HCT116 (cell line): ENCODE measurements around the gene COQ3. TPM values are rescaled to one million over a fixed set of nuclear protein-coding genes. Genes with fewer than 3 reads are reported as not detected.

Experiments used
- ATAC-seq: fragments of 200-7000 bp; cut with Tn5 transposase; 2 replicates; pipeline ENCODE4 v1.9.1; 2020; ENCODE audit warnings: mild to moderate bottlenecking, moderate library complexity
- BruUV-seq: library from RNA; stranded (reverse); fragments of 400-500 nt; replicated peaks from 2 replicates; lab custom pipeline; 2021; lab: Mats Ljungman, UMichigan
- CTCF ChIA-PET: fragments of 300-600 bp; sonication (Branson Sonifier 250); formaldehyde crosslinking; loops from one replicate; lab custom pipeline; 2021; ENCODE audit warnings: antibody characterized with exemption; lab: Charles Lee
- POLR2A ChIA-PET: fragments of 300-600, 350-600 bp; sonication (Branson Sonifier 250); formaldehyde crosslinking; loops from one replicate; lab custom pipeline; 2021; ENCODE audit warnings: antibody characterized with exemption; lab: Charles Lee
- RAD21 ChIA-PET, 2 experiments: fragments of 300-600 bp; sonication (Branson Sonifier 250); formaldehyde crosslinking; loops; one replicate each; lab custom pipeline; 2023; ENCODE audit warnings: low total read pairs in 2 of 2; ENCODE audit not compliant: uncharacterized antibody in 2 of 2, unreplicated experiment in 2 of 2, low non-redundant PET in 1 of 2; lab: Charles Lee
- DNase-seq: peaks from one replicate; pipeline ENCODE4 v3.0.0-alpha.2; 2010; ENCODE audit warnings: low read depth, low spot score
- H2AFZ ChIP-seq: fragments of 200-600 bp; shearing (Covaris generic), sonication (generic); 2 replicates; pipeline ENCODE4 v1.6.1; 2017; ENCODE audit warnings: low read depth, mixed run types, mixed read lengths, antibody characterized with exemption, low read length; ENCODE audit not compliant: poor library complexity, severe bottlenecking
- H3K27ac ChIP-seq: 2 replicates; pipeline ENCODE4 v1.5.1; 2012; ENCODE audit warnings: low read depth, low read length
- H3K27me3 ChIP-seq: fragments of 200-600 bp; sonication (generic); 2 replicates; pipeline ENCODE4 v1.6.1; 2016; ENCODE audit warnings: mixed run types, low read length, mixed read lengths; ENCODE audit not compliant: insufficient read depth
- H3K36me3 ChIP-seq, 2 experiments: fragments of 200-500 bp in 1 of 2; fragments of 200-600 bp in 1 of 2; sonication (Bioruptor generic) in 1 of 2; sonication (generic) in 1 of 2; 2 replicates each; pipeline versions ENCODE4 v1.5.1 to v1.6.1; 2014 to 2016; ENCODE audit warnings: low read length in 2 of 2, inconsistent platforms in 1 of 2, mixed read lengths in 1 of 2, mixed run types in 1 of 2; ENCODE audit not compliant: insufficient read depth in 2 of 2, control insufficient read depth in 1 of 2
- H3K4me1 ChIP-seq, 2 experiments: fragments of 200-600 bp in 1 of 2; sonication (generic) in 1 of 2; 2 replicates each; pipeline versions ENCODE4 v1.5.1 to v1.6.1; 2012 to 2017; ENCODE audit warnings: low read length in 2 of 2, inconsistent platforms in 1 of 2, mild to moderate bottlenecking in 1 of 2, mixed read lengths in 1 of 2, mixed run types in 1 of 2, moderate library complexity in 1 of 2; ENCODE audit not compliant: insufficient read depth in 2 of 2, control insufficient read depth in 1 of 2
- H3K4me2 ChIP-seq: fragments of 200-600 bp; sonication (generic); 2 replicates; pipeline ENCODE4 v1.6.1; 2017; ENCODE audit warnings: mixed run types, low read length, mixed read lengths
- H3K4me3 ChIP-seq, 2 experiments: fragments of 200-600 bp in 1 of 2; sonication (generic) in 1 of 2; replicated peaks in 1 of 2; 2 replicates each; pipeline ENCODE4 v1.5.1; 2011 to 2016; ENCODE audit warnings: low read length in 2 of 2, control low read depth in 1 of 2, low read depth in 1 of 2, mild to moderate bottlenecking in 1 of 2, mixed read lengths in 1 of 2, mixed run types in 1 of 2
- H3K79me2 ChIP-seq: fragments of 200-600 bp; sonication (generic); 2 replicates; pipeline ENCODE4 v1.6.1; 2017; ENCODE audit warnings: mild to moderate bottlenecking, mixed run types, low read length, moderate library complexity, mixed read lengths; ENCODE audit not compliant: insufficient read depth
- H3K9ac ChIP-seq: fragments of 200-600 bp; sonication (generic); 2 replicates; pipeline ENCODE4 v1.6.1; 2016; ENCODE audit warnings: low read length, mixed read lengths
- H3K9me2 ChIP-seq: fragments of 200-600 bp; sonication (generic), shearing (Covaris generic); 2 replicates; pipeline ENCODE4 v1.6.1; 2017; ENCODE audit warnings: mixed run types, mild to moderate bottlenecking, moderate library complexity; ENCODE audit not compliant: insufficient read depth
- H3K9me3 ChIP-seq, 2 experiments: fragments of 200-500 bp in 1 of 2; fragments of 200-600 bp in 1 of 2; sonication (Bioruptor generic) in 1 of 2; sonication (generic) in 1 of 2; 2 replicates each; pipeline ENCODE4 v1.6.1; 2014 to 2017; ENCODE audit warnings: low read length in 2 of 2, mixed read lengths in 2 of 2, inconsistent platforms in 1 of 2, low read depth in 1 of 2, mild to moderate bottlenecking in 1 of 2, mixed run types in 1 of 2, moderate library complexity in 1 of 2; ENCODE audit not compliant: control insufficient read depth in 1 of 2, insufficient read depth in 1 of 2
- H4K20me1 ChIP-seq: fragments of 200-600 bp; sonication (generic), shearing (Covaris generic); 2 replicates; pipeline ENCODE4 v1.6.1; 2017; ENCODE audit warnings: mixed run types, mild to moderate bottlenecking, moderate library complexity; ENCODE audit not compliant: insufficient read depth
- ATF3 ChIP-seq: IDR thresholded peaks from 2 replicates; pipeline ENCODE4 v1.6.1; 2012
- CBX3 ChIP-seq: IDR thresholded peaks from 2 replicates; pipeline ENCODE4 v1.6.1; 2012; ENCODE audit warnings: low read depth
- CTCF ChIP-seq, 3 experiments: fragments of 200-600 bp in 1 of 3; sonication (generic) in 1 of 3; IDR thresholded peaks in 2 of 3; conservative IDR thresholded peaks in 1 of 3; 2 replicates each; pipeline ENCODE4 v1.5.1; 2012 to 2017; ENCODE audit warnings: low read depth in 2 of 3, low read length in 2 of 3, antibody characterized with exemption in 1 of 3, borderline replicate concordance in 1 of 3, control low read depth in 1 of 3, mild to moderate bottlenecking in 1 of 3, mixed read lengths in 1 of 3, mixed run types in 1 of 3, moderate library complexity in 1 of 3; ENCODE audit not compliant: insufficient read depth in 1 of 3
- ELF1 ChIP-seq: IDR thresholded peaks from 2 replicates; pipeline ENCODE4 v1.6.1; 2012; ENCODE audit warnings: low read depth, borderline replicate concordance
- FOSL1 ChIP-seq: IDR thresholded peaks from 2 replicates; pipeline ENCODE4 v1.6.1; 2012; ENCODE audit warnings: low read depth
- JUND ChIP-seq: IDR thresholded peaks from 2 replicates; pipeline ENCODE4 v1.6.1; 2012
- MAX ChIP-seq: IDR thresholded peaks from 2 replicates; pipeline ENCODE4 v1.6.1; 2012
- POLR2A ChIP-seq: IDR thresholded peaks from 2 replicates; pipeline ENCODE4 v1.7.0; 2011; ENCODE audit warnings: borderline replicate concordance; ENCODE audit not compliant: insufficient read depth, insufficient read length; ENCODE audit errors: extremely low read depth
- REST ChIP-seq: IDR thresholded peaks from 2 replicates; pipeline ENCODE4 v1.6.1; 2012; ENCODE audit warnings: low read depth
- SIN3A ChIP-seq: IDR thresholded peaks from 2 replicates; pipeline ENCODE4 v1.6.1; 2012; ENCODE audit warnings: low read depth
- SP1 ChIP-seq: IDR thresholded peaks from 2 replicates; pipeline ENCODE4 v1.6.1; 2012; ENCODE audit warnings: low read depth
- YY1 ChIP-seq: IDR thresholded peaks from 2 replicates; pipeline ENCODE4 v1.6.1; 2011; ENCODE audit warnings: low read length, low read depth, moderate library complexity, mild to moderate bottlenecking; ENCODE audit not compliant: insufficient replicate concordance; ENCODE audit errors: extremely low read depth
- ZNF274 ChIP-seq: fragments of 200-500 bp; sonication (Bioruptor generic); IDR thresholded peaks from 2 replicates; pipeline ENCODE4 v1.6.1; 2014; ENCODE audit warnings: mild to moderate bottlenecking, low read depth, low read length, inconsistent platforms
- intact Hi-C: fragments of 100-400 bp; cut with micrococcal nuclease; formaldehyde crosslinking; loops from 2 replicates; pipeline ENCODE4 v1.10.0; 2022
- total RNA-seq: library from RNA; stranded (reverse); gene quantifications from one replicate; pipeline ENCODE4 v1.2.1, GENCODE V29; 2021; ENCODE audit not compliant: unreplicated experiment

COQ3 gene
- total RNA-seq, 1 experiment from 2014 or later: 19.0 TPM

GRCh38 chr6:99348288-99349170 lies 45.5 kb downstream of the COQ3 start:
- Histone ChIP-seq H3K4me2 (peak overlapping the region; percentile 89), H3K36me3 (no peaks in the 10 kb centered on the region), H2AFZ (no peak overlapping the region)
- no peak for DNase-seq
- RAD21 ChIA-PET: no interaction called here
- TF ChIP-seq SP1: no peak
- no peak for TF ChIP-seq FOSL1
- TF ChIP-seq CBX3: no peak
- TF ChIP-seq JUND: no peak
- TF ChIP-seq, all 23 proteins: peak for 0
- no TSS peak for BruUV-seq
- no peaks in the 10 kb centered on the region for H3K9me2 ChIP-seq
- ATAC-seq: 0 out of 2 replicates have a peak, but pooled peaks have one; percentile 0
- no peaks in the 10 kb centered on the region for H3K9me3 ChIP-seq
- no peaks in the 10 kb centered on the region for H3K79me2 ChIP-seq
- intact Hi-C loops: no loop called here
- H3K4me3 ChIP-seq: peak overlapping the region; percentile 33 to 67
- no peaks in the 10 kb centered on the region for H3K27me3 ChIP-seq
- H3K9ac ChIP-seq: peak overlapping the region; percentile 35; the same call in 1 of the 2 replicates
- POLR2A ChIA-PET: no interaction called here
- H3K27ac ChIP-seq: peak overlapping the region; percentile 43; the same call in 1 of the 2 replicates
- H3K4me1 ChIP-seq: peaks cover 8 to 24% of the 10 kb centered on the region in 2 experiments; a peak in 3 of 4 replicates
- CTCF ChIA-PET: interaction anchor here (1.2 to 1.7 kb wide), 4 partner anchors 11 to 18 kb away, joined by 3 to 10 read pairs (median 6); no protein-coding TSS in a partner anchor
- H4K20me1 ChIP-seq: no peaks in the 10 kb centered on the region

- ATAC-seq: no peak
- Histone ChIP-seq H3K4me3 (no peak overlapping the region), H3K4me1 (peaks cover 8 to 24% of the 10 kb centered on the region in 2 experiments; a peak in 3 of 4 replicates), H4K20me1 (no peaks in the 10 kb centered on the region), H3K27me3 (no peaks in the 10 kb centered on the region), H3K9me2 (no peaks in the 10 kb centered on the region), H3K79me2 (no peaks in the 10 kb centered on the region), H3K4me2 (no peak overlapping the region), H2AFZ (no peak overlapping the region), H3K36me3 (no peaks in the 10 kb centered on the region), H3K27ac (no peak overlapping the region), H3K9me3 (no peaks in the 10 kb centered on the region), H3K9ac (no peak overlapping the region)
- no TSS peak for BruUV-seq
- POLR2A ChIA-PET: interaction anchor here (0.7 kb wide), 1 partner anchor 405 kb away, joined by 3 read pairs; no protein-coding TSS in a partner anchor
- RAD21 ChIA-PET: no interaction called here
- no peak for DNase-seq
- CTCF ChIA-PET: interaction anchor here (1.2 to 1.7 kb wide), 3 partner anchors 10 to 18 kb away, joined by 3 to 8 read pairs (median 4); no protein-coding TSS in a partner anchor
- intact Hi-C loops: no loop called here
- TF ChIP-seq CTCF (IDR thresholded peaks at IDR 0.05 in 2 of 3, conservative IDR thresholded peaks at IDR 0.05 in 1 of 3; ENCODE audit: borderline replicate concordance in 1 of 3, insufficient read depth in 1 of 3, low read depth in 2 of 3, low read length in 2 of 3): no peak
- TF ChIP-seq ATF3: no peak
- TF ChIP-seq YY1: no peak
- TF ChIP-seq MAX: no peak
- no peak for TF ChIP-seq ZNF274
- TF ChIP-seq REST: no peak
- no peak for TF ChIP-seq ELF1
- TF ChIP-seq SIN3A: no peak
- no peak for TF ChIP-seq CBX3
- TF ChIP-seq POLR2A: no peak
Measured at GRCh38 chr6:99347804-99348203, 46.2 kb downstream of the COQ3 start.
